Right renal pelvis (tissue), 4 donors: Measurements from ENCODE around the gene ANKRD50. TPM values are rescaled to one million over a fixed set of nuclear protein-coding genes. Genes with fewer than 3 reads are reported as not detected.

Source experiments
- DNase-seq, 4 donors: peaks; one replicate each; pipeline ENCODE4 v3.0.0-alpha.2; 2013; ENCODE audit warnings: low read depth in 4 of 4, low spot score in 3 of 4, missing footprints in 1 of 4
- polyA plus RNA-seq, 4 donors: library from polyadenylated mRNA; unstranded; fragments of 120-200 nt; gene quantifications; one replicate each; pipeline ENCODE4 v1.2.1, GENCODE V29; 2013; ENCODE audit not compliant: insufficient read length in 4 of 4

ANKRD50 gene
- polyA plus RNA-seq, 4 donors = 36.5 to 44.2 (median 43.5) TPM

DNA sequence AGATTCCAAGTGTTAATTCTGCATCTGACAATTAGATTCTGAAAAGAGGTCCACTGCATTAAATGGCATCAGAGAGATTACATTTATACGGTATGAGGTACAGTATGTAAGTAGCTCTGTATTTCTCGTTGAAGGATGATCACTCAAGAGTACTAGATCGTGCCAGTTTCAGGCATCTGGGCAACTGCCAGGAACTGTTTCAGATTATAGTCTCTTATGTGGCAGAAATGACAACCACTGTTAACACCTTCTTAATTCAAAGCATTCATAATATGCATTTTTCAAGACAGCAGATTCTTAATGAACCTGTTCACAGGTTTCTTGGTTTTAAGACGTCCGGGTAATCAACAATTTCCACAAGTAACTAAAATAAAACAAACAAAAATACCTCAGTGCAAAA lies 1.6 kb downstream of the ANKRD50 start:
- DNase-seq = no peak

DNA sequence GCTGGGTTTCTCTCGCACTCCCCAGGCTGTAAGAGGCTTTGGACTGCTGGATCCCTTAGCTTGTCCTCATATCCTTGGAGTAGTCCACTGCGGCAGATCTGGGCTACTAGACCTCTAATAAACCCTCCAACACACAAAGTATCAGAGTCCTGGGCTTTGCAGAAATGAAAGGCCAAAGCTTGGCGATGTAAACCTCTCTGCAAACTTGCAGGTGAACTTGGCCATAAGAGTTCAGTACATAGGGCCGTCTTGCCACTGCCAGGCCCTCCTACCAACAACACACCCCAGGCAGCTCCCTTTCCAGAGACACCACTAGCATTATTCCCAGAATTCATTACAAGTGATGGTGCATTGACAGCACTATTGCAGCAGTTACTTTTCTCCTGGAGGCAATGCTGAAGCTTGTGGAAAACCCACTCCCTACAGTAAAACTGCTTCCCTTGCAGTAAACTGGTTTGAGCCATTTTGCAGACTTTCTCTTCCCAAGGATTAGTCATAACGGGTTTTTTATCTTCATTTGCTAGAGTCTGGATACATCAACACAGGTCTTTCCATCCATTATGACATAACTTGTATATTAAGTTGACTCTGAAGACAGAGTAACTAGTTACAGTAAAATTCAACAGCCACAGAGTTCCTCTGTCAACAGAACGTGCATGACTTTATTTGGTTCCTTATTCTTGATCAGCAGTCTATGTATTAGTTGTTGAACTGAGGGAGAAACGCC lies 2.4 kb downstream of the ANKRD50 start:
- DNase-seq = no peak

DNA sequence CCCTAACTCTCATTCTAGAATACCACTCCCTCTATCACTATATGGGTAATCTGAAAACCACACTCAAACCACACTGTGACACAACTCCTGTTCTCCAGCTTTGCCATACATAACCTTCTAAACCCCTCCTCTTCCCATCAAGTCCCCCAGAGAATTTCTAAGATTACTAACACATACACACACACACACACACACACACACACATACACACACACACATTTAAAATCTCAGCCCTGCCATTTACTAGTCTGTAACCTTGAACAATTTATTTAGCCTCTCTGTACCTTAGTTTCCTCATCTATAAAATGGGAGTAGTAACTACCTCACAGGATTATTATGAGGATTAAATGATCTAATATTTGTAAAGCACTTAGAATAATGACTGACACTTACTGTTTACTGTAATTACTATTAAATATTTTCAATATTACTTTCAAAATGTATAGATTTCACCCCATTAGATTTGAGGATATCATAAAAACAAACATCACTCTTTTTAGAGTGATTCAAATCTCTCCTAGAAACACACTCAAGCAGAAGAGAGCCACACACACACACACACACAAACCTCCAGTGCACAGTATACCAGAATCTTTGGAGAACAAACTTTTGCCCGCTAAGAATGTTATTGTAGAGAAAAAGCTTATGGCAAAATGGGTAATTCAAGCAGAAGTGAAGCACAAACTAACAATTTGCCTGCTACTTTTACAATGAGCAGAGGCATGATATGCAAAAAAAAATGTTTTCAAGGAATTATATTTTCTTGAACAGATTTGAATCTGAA lies 3.8 kb downstream of the ANKRD50 start:
- no peak for DNase-seq

DNA sequence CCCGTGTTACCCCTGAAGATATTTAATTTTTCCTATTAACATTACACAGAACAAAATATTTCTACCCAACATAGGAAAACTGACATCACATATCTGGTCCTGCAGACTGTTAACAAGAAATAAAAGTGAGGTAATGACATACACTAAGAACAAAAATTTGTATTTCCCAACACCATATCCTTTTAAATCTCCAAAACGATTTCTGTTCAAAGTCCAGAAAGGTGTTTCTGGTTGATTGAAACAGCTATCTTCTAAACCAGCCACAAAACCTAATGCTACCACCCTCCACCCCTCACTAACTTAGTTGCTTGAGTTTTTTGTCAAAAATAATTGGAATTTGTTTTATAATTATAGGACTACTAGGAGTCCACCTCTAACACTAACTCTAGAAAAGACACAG lies 7.1 kb downstream of the ANKRD50 start:
- no peak for DNase-seq

DNA sequence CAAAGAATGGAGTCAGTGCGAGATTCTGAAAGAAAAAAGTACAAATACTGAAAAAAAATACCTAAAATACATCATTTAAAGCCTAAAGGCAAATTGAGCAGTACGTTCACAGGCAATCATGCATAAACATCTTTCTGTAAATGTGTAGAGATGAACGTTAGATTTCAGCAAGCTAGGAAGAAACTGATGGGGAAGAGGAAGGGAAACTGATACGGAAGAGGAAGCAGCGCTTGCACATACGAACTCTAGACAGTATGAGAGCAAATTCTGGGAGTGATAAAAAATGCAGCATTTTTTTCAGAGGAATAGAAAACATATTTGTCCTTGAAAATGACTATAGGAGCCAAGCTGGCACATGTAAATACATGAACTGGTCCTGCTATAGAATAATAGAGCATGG lies 9.4 kb downstream of the ANKRD50 start:
- DNase-seq = no peak

DNA sequence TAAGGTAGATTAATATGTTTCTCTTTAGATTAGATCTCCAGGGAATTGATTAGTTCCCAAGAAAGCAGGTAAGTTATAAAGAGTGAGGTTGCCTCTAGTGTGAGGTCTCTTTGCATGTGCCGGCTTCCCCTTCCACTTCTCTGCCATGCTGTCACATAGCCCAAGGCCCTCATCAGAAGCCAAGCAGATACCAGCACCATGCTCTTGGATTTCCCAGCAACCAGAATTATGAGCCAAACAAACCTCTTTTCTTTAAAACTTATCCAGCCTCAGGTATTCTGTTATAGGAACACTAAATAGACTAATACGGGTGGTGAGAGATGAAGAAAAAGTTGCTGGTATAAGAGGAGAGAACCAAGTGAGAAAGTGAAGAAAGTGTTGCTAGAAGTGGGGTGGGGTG lies 15.1 kb downstream of the ANKRD50 start:
- no peak for DNase-seq

DNA sequence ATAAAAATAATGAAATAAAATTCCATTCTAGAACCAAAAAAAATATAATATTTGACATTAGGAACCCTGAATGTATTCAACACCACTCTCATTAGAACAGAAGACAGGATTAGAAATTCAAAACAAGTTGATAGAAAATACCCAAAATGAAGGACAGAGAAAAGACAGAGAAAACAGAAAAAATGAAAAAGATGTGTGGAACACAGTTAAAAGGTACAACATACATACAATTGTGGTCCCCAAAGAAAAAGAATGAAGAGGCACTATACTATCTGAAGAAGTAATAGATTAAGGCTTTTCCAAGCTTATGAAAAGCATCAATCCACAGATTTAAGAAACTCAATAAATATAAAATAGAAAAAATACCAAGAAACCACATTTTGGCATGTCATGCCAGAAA lies 16.4 kb downstream of the ANKRD50 start:
- DNase-seq = no peak

DNA sequence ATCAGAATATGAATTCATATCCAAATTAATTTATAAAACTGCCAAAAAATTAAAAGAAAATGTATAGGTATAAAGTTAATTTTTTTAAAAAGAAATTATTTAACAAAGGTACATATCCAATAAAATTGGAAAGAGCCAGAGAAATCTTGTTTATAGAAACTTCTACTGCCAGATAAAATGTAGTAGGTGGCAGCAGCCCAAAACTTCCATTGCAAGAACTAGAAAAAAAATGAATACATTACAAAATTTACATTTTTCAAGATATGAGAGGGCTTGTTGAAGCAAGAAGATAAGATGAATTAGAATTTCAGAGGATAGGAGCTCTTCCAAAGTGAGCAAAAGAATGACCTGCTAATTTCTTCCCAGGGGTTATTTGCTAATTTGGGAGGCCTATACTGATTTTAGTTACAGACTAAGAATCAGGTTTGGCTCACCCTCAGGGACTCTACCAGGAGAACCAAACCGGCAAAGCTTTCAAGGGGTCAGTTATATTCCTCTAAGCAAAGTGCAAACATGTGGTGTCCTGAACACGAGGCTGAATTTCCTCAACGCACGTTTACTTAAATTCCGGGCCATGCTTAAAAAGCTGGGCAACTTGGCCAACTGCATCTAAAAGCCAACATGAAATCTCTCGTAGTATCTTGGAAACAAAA lies 17.5 kb downstream of the ANKRD50 start:
- no peak for DNase-seq

DNA sequence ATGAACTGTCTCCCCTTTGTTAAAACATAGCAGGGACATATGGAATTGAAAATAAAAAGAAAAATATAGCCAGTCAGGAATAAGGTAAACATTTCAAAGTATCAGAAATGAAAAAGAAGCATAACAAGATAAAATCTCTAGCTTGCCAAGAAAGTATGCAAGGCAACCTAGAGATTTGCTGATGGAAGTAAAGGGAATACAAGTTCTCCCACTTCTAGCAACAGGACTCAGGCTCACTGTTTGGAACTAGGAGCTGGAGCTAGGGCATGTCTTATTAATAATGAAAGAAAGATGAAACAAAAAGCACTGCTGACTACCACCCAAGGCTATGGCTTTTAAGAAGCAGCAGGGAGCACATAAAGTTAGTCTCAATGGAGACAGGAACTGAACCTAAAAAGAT lies 18.2 kb downstream of the ANKRD50 start:
- DNase-seq = no peak

DNA sequence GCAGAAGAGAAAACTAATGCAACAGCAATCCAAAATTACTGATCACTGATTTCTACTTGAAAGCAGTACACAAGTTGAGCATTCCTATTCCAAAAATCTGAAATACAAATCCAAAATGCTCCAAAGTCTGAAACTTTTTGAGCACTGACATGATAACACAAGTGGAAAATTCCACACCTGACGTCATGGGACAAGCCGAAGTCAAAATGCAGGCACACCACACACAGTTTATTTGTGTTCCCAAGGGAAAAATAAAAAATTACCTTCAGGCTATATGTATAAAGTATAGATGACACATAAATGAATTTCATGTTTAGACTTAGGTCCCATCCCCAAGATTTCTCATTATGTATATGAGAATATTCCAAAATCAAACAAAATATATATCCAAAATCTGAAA lies 20.7 kb downstream of the ANKRD50 start:
- DNase-seq = no peak

DNA sequence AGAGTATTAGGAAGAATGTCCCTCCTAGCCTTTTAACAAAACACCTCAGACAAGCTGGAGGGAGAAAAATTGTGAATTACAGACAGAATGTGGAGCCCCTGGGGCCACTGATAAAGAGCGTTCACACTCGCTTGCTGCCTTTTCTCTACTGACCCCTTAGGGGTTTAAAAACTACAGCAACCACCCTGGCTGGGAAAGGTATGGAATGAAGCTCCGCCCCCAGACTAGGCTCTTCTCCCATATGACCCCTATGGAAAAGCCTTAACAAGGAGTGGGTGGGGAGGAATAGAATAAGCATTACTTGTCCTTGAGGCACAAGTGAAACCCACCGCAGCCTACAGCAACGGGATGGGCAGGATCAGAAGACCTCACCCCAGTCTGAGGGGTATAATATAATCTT lies 26.3 kb downstream of the ANKRD50 start:
- DNase-seq = no peak

DNA sequence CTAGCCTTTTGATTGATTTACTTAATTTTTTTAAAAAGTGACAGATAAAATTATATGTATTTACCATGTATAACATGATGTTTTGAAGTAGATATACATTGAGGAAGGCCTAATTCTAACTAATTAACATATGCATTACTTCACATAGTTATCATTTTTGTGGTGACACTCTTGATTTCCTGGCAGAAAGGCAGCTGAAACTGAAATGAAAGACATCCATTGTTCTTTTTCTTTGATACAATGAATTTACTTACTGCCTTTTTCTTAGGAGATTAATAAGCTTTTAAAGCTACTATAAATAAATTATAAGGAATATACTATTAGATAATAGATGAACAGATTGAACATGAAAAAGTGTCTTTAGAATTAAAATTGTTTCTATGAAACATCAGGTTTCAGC lies 26.7 kb downstream of the ANKRD50 start:
- no peak for DNase-seq

DNA sequence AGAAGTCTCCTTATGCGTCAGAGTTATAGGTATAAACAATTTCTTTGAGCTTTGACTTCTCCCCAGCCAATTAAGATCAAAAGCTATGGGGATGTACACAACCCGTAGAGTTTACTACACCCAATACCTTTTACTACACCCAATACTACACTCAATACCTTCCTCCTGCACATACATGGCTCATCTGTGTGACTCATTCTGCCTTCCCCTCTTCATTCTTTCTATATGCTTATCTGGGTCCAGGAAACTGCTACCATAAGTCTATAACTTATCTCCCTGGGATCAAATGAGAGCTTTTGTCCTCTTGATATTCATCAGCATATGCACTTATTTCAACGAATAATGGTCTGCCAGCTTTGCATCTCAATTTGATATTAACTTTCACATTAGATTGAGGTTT lies 28.2 kb downstream of the ANKRD50 start:
- no peak for DNase-seq

DNA sequence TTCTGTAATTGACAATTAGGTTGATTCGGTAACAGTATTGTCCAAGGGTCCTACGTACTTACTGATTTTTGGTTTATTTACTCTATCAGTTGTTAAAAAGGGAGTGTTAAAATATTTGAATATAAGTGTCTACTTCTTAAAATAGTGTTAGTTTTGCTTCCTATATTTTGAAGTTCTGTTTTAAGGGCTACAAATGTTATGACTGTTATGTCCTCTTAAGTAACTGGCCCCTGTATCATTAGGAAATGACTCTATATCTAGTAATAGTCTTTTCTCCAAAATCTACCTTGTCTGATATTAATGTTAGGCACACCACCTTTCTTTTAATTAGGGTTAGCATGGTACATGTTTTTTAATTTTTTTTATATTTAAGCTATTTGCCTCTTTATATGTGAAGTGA lies 30.1 kb downstream of the ANKRD50 start:
- no peak for DNase-seq

DNA sequence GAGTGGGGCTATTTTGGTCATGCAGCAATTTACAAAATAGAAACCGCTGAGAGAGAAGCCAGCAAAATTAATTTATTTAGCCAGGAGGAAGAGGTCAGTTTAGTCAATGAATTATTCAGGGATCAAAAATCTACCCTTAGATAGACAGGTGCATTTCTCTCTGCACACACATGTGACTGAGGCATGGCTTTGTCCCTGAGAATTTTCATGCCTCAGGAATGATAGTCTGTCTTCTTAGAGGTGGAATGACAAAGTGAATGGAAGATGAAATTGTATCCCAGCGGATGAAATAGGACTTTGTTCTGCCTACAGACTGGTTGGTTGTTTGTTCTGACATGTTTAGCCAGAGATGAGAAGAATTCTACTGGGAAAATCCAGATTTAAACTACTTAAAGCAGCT lies 46.0 kb downstream of the ANKRD50 start:
- no peak for DNase-seq

DNA sequence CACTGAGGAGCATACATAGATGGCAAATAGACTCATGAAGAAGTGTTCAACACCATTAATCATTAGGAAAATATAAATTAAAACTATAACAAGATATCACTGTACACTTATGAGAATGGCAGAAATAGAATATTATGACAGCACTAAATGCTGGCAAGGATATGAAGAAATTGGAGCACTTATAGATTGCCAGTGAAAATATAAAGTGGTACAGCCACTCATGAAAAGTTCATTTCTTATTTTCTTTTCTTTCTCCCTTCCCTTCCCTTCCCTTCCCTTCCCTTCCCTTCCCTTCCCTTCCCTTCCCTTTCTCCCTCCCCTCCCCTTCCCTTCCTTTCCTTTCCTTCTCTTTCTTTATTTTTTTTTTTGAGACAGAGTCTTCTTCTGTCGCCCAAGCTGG lies 53.7 kb downstream of the ANKRD50 start:
- no peak for DNase-seq

DNA sequence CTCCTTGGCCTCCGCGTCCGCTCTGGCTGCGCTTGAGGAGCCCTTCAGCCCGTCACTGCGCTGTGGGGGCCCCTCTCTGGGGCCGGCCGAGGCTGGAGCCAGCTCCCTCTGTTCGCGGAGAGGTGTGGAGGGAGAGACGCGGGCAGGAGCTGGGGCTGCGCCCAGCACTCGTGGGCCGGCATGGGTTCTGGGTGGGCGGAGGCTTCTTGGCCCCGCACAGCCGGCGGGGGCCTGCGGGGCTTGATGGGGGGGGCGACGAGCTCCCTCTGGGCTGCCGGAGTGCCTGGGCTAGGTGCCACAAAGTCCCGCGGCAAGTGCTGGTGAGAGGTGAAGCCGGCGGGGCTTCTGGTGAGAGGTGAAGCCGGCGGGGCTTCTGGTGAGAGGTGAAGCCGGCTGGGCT lies 61.9 kb downstream of the ANKRD50 start:
- no peak for DNase-seq

DNA sequence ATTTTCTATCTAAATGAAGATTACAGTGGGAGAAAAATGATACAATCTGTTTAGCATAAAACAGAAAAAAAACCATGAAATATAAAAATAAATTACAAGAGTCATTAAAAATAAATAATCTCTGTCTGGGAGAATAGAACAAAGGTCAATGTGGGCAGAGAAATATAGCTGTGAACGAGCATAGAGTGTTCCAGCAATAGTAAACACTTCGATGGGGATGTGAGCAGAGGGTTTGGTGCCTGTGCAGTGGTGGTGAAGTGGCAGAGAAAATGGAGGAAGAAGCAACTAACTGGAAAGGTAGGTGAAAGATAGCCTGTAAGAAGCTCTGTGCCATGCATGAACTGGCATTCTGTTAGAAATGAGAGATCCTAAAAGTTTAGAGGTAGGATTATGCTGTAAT lies 64.9 kb downstream of the ANKRD50 start:
- DNase-seq = no peak

DNA sequence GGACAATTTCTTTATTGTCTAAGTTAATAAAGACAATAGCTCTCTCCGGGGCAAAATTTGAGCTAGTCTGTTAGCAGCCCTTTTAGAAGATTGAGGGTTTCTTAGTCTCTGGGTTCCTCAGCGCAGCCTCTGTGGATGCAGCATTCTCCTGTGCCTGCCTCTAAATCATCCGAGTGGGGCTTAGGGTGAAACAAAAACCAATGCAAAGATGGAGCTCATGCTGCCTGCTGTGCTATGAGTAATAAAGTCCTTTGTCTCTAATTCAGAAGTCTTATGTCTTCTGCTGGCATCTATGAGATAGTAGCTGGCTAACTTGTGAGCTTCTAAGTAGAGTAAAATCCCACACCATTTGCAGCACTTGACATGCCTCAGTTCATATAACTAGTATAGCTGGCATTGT lies 67.9 kb downstream of the ANKRD50 start:
- DNase-seq = no peak

DNA sequence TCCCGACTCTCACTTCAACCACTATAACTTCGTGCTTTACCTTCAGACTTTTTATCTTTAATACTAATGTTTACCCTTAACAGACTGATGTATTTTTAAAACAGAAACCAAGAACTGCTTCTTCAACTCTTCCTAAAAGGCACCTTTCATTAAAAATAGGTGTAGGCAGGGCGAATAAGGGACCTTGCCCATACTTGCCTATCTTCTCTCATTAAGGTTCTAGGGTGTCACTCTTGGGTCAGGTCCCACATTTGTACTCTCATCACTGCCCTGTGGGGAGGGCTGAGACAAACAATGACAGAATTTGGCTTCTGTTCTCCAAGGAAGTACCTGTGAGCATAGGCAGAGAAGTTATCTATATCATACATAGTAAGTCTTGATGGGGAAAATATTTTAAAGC lies 69.7 kb downstream of the ANKRD50 start:
- DNase-seq = no peak

DNA sequence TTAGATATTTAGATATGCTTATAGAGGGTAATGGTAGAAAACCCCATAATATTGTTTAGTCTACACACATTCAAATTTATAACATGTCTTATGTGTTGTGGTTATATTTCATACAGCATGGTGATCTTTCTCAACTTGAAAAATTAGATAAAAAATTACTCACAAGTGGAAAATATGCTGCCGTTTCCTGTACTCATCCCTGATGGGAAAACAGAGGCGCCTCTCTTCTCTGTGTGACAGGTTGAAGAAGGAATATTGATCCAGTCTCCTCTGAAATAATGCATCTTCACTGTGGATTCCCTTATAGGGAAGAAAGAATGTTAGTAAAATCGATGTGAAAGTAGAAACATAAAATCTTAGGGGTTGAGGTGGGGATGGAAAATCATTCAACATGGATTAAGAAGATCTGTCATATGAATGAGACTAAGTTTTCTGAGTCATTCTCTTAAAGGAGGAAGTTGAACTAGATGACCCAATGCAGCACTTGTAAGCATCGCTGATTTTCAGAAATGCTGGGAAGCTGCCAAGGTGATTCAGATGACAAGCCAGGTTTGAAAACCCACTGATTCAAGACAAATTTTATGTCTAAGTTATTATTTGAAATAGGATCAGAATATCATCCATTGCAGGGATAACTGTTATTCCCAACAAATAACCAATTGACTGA lies 70.7 kb downstream of the ANKRD50 start:
- peak in 2 of 4 donors; percentile 10 to 24 for DNase-seq
